Measurements from ENCODE around the gene SLC18A2.
"Not testable (repeated sequence)": the region's sequence is repeated elsewhere in the genome, so short reads cannot be mapped to it uniquely, and the experiment has no call there.

- TF ChIP-seq, protein P1, sequence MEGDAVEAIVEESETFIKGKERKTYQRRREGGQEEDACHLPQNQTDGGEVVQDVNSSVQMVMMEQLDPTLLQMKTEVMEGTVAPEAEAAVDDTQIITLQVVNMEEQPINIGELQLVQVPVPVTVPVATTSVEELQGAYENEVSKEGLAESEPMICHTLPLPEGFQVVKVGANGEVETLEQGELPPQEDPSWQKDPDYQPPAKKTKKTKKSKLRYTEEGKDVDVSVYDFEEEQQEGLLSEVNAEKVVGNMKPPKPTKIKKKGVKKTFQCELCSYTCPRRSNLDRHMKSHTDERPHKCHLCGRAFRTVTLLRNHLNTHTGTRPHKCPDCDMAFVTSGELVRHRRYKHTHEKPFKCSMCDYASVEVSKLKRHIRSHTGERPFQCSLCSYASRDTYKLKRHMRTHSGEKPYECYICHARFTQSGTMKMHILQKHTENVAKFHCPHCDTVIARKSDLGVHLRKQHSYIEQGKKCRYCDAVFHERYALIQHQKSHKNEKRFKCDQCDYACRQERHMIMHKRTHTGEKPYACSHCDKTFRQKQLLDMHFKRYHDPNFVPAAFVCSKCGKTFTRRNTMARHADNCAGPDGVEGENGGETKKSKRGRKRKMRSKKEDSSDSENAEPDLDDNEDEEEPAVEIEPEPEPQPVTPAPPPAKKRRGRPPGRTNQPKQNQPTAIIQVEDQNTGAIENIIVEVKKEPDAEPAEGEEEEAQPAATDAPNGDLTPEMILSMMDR (IDR thresholded peaks at IDR 0.05; ENCODE audit: low read depth, low read length, poor library complexity, severe bottlenecking), result not testable (repeated sequence)
- not testable (repeated sequence) for TF ChIP-seq EZH2phosphoT487 (IDR thresholded peaks at IDR 0.05; ENCODE audit: borderline replicate concordance, low read length)
Measured at GRCh38 chr10:117290872-117291271, 50.0 kb downstream of the SLC18A2 start.
